Measurements from ENCODE around the gene HBG2. TPM values are rescaled to one million over a fixed set of nuclear protein-coding genes. Genes with fewer than 3 reads are reported as not detected.

The HBG2 gene
- total RNA-seq, 1 experiment from 2014 or later: 8.7 TPM

GRCh38 chr11:5242208-5242607 lies 12.4 kb downstream of the HBG2 start:
- Mint-ChIP-seq H3K9me3 (no peaks in the 10 kb centered on the region), H3K27ac (no peak overlapping the region), H3K36me3 (no peaks in the 10 kb centered on the region), H3K4me3 (no peak overlapping the region), H3K4me1 (no peaks in the 10 kb centered on the region), H3K27me3 (ENCODE audit: low read depth) (no peaks in the 10 kb centered on the region; the same call in 1 of the 2 replicates)
- no peak for ATAC-seq
- DNase-seq (ENCODE audit: low spot score): no peak
- no peak for TF ChIP-seq FOXP1 (CRISPR knock-in tag; IDR thresholded peaks at IDR 0.05; ENCODE audit: borderline replicate concordance)
- TF ChIP-seq ATF2 (CRISPR knock-in tag; IDR thresholded peaks at IDR 0.05; ENCODE audit: borderline replicate concordance, low read depth): no peak
- TF ChIP-seq HMGA2 (CRISPR knock-in tag; IDR thresholded peaks at IDR 0.05): no peak
- no peak for TF ChIP-seq CTCF (IDR thresholded peaks at IDR 0.05)
- no peak for TF ChIP-seq ZNF396 (CRISPR knock-in tag; IDR thresholded peaks at IDR 0.05; ENCODE audit: borderline replicate concordance)
- TF ChIP-seq NR1H2 (CRISPR knock-in tag; IDR thresholded peaks at IDR 0.05): no peak
- no peak for TF ChIP-seq ZMAT4 (CRISPR knock-in tag; IDR thresholded peaks at IDR 0.05)
- TF ChIP-seq PREB (CRISPR knock-in tag; IDR thresholded peaks at IDR 0.05; ENCODE audit: borderline replicate concordance): no peak
- no peak for TF ChIP-seq RORB (CRISPR knock-in tag; IDR thresholded peaks at IDR 0.05)
- no peak for TF ChIP-seq IRF1 (CRISPR knock-in tag; IDR thresholded peaks at IDR 0.05)
- TF ChIP-seq JUN (CRISPR knock-in tag; IDR thresholded peaks at IDR 0.05): no peak
- no peak for TF ChIP-seq ZNF317 (CRISPR knock-in tag; IDR thresholded peaks at IDR 0.05; ENCODE audit: borderline replicate concordance, low read depth)
- TF ChIP-seq MAX (CRISPR knock-in tag; IDR thresholded peaks at IDR 0.05): no peak
- TF ChIP-seq ELF4 (CRISPR knock-in tag; IDR thresholded peaks at IDR 0.05; ENCODE audit: low read depth): no peak
- no peak for TF ChIP-seq KAT7 (CRISPR knock-in tag; IDR thresholded peaks at IDR 0.05; ENCODE audit: borderline replicate concordance)
- no peak for TF ChIP-seq NFE2L1 (CRISPR knock-in tag; IDR thresholded peaks at IDR 0.05)
- TF ChIP-seq ZNF532 (CRISPR knock-in tag; IDR thresholded peaks at IDR 0.05; ENCODE audit: borderline replicate concordance): no peak
- no peak for TF ChIP-seq CREB1 (CRISPR knock-in tag; IDR thresholded peaks at IDR 0.05)
- no peak for TF ChIP-seq ZBTB43 (CRISPR knock-in tag; IDR thresholded peaks at IDR 0.05)
- no peak for TF ChIP-seq ERG (CRISPR knock-in tag; IDR thresholded peaks at IDR 0.05)
- ChIA-PET POLR2A (no interaction called here), CTCF (no interaction called here)
